Thoracic aorta (tissue), 2 donors: ENCODE results near the gene PSMD4. TPM values are rescaled to one million over a fixed set of nuclear protein-coding genes. Genes with fewer than 3 reads are reported as not detected.
A peak's percentile ranks its signal among the peaks of the same experiment; 100 is the strongest.
"Not testable (repeated sequence)": the region's sequence is repeated elsewhere in the genome, so short reads cannot be mapped to it uniquely, and the experiment has no call there.

Experiments
- ATAC-seq: fragments of 150-250 bp; one replicate; pipeline ENCODE4 v1.8.0; 2017; ENCODE audit warnings: low read depth; ENCODE audit not compliant: insufficient number of reproducible peaks, low FRiP score
- DNase-seq: peaks from one replicate; pipeline ENCODE4 v3.0.0-alpha.2; 2020; ENCODE audit warnings: low spot score
- H3K27ac ChIP-seq, 2 donors: fragments of 200-600 bp; sonication (generic); 1 replicate in 1 of 2; 2 replicates in 1 of 2; pipeline ENCODE4 v1.5.1; 2016; ENCODE audit warnings: mild to moderate bottlenecking in 2 of 2, moderate library complexity in 2 of 2
- H3K27me3 ChIP-seq: fragments of 200-600 bp; sonication (generic); replicated peaks from 2 replicates; pipeline ENCODE4 v1.6.0; 2016; ENCODE audit warnings: mild to moderate bottlenecking; ENCODE audit not compliant: insufficient read depth
- H3K36me3 ChIP-seq: fragments of 200-600 bp; sonication (generic); one replicate; pipeline ENCODE4 v1.5.1; 2016
- H3K4me1 ChIP-seq, 2 donors: fragments of 200-600 bp; sonication (generic); 1 replicate in 1 of 2; 2 replicates in 1 of 2; pipeline versions ENCODE4 v1.5.1 to v1.6.0; 2016; ENCODE audit warnings: low read depth in 2 of 2, mild to moderate bottlenecking in 1 of 2; ENCODE audit not compliant: control insufficient read depth in 1 of 2
- H3K4me3 ChIP-seq: fragments of 200-600 bp; sonication (generic); 2 replicates; pipeline ENCODE4 v1.5.1; 2016; ENCODE audit warnings: mild to moderate bottlenecking
- H3K9me3 ChIP-seq: fragments of 200-600 bp; sonication (generic); 2 replicates; pipeline ENCODE4 v1.5.1; 2016
- CTCF ChIP-seq: fragments of 200-600 bp; sonication (generic); IDR thresholded peaks from one replicate; pipeline ENCODE4 v1.5.1; 2019; ENCODE audit warnings: antibody characterized with exemption
- total RNA-seq, 2 donors: library from RNA; depleted of rRNA; stranded (reverse); fragments of >200 nt; gene quantifications; one replicate each; pipeline versions ENCODE4 v1.1.0 to v1.2.3, GENCODE V29; 2016

Gene PSMD4
- total RNA-seq = 10 to 100 TPM; 79.1 to 87.6 TPM

GRCh38 chr1:151254217-151255213 is at the start of gene PSMD4:
Gene PSMD4, plus strand, starts transcription at chr1:151254734. Its CDS starts 49 bp downstream, at chr1:151254783.
- ATAC-seq (peak; percentile 97), DNase-seq (peak; percentile 88)
- Histone ChIP-seq H3K36me3 (no peaks in the 10 kb centered on the region), H3K4me3 (peak within 1 kb of the TSS; percentile 89), H3K27ac (peak within 1 kb of the TSS; percentile 61 to 74), H3K9me3 (no peaks in the 10 kb centered on the region), H3K4me1 (peaks cover 9 to 11% of the 10 kb centered on the region in 2 donors), H3K27me3 (no peaks in the 10 kb centered on the region)
- TF ChIP-seq CTCF = peak; percentile 7

GRCh38 chr1:151205381-151205965 is 49.1 kb upstream of the PSMD4 start:
- not testable (repeated sequence) for DNase-seq, ATAC-seq, H3K9me3 ChIP-seq, H3K27me3 ChIP-seq, H3K4me3 ChIP-seq
- Histone ChIP-seq H3K27ac (peak overlapping the region in 1 of 2 donors; percentile 77), H3K36me3 (peaks cover 13% of the 10 kb centered on the region), H3K4me1 (peaks cover 6 to 59% of the 10 kb centered on the region in 2 donors)

GRCh38 chr1:151210830-151211229 is 43.7 kb upstream of the PSMD4 start:
- H3K36me3 ChIP-seq = peaks cover 9% of the 10 kb centered on the region
- TF ChIP-seq CTCF = no peak
- no peaks in the 10 kb centered on the region for H3K9me3 ChIP-seq
- no peaks in the 10 kb centered on the region for H3K27me3 ChIP-seq
- H3K27ac ChIP-seq = peak overlapping the region; percentile 12 to 62
- H3K4me3 ChIP-seq = no peak overlapping the region
- ATAC-seq = no peak
- no peak for DNase-seq
- H3K4me1 ChIP-seq = peaks cover 11 to 44% of the 10 kb centered on the region in 2 donors

GRCh38 chr1:151211972-151212705 is 42.4 kb upstream of the PSMD4 start:
- H3K27me3 ChIP-seq = no peaks in the 10 kb centered on the region
- H3K4me3 ChIP-seq = no peak overlapping the region
- H3K36me3 ChIP-seq = peaks cover 2% of the 10 kb centered on the region
- H3K27ac ChIP-seq = peak overlapping the region in 1 of 2 donors; percentile 3
- no peaks in the 10 kb centered on the region for H3K9me3 ChIP-seq
- ATAC-seq = no peak
- TF ChIP-seq CTCF = no peak
- no peak for DNase-seq
- peaks cover 11 to 31% of the 10 kb centered on the region in 2 donors for H3K4me1 ChIP-seq

- TF ChIP-seq CTCF = no peak
- Histone ChIP-seq H3K36me3 (peaks cover 2% of the 10 kb centered on the region), H3K27me3 (no peaks in the 10 kb centered on the region), H3K27ac (no peak overlapping the region), H3K9me3 (no peaks in the 10 kb centered on the region), H3K4me1 (peaks cover 11 to 26% of the 10 kb centered on the region in 2 donors), H3K4me3 (no peak overlapping the region)
- DNase-seq (no peak), ATAC-seq (no peak)
Measured at GRCh38 chr1:151213560-151213959, 41.0 kb upstream of the PSMD4 start.
